PFSK-1 (cell line): Measurements from ENCODE around the gene UPB1.

Experiments
- FOXP2 ChIP-seq: optimal IDR thresholded peaks from 2 replicates; pipeline ENCODE3; 2011; ENCODE audit warnings: borderline replicate concordance, control low read depth, inconsistent platforms; ENCODE audit not compliant: insufficient read depth; ENCODE audit errors: extremely low read length, extremely low read depth
- POLR2AphosphoS5 ChIP-seq: IDR thresholded peaks from 2 replicates; pipeline ENCODE4 v1.6.1; 2012; ENCODE audit warnings: low read depth, mild to moderate bottlenecking, control low read depth, low read length, moderate library complexity
- REST ChIP-seq, 2 experiments: IDR thresholded peaks; 2 replicates each; pipeline versions ENCODE4 v1.6.1 to v1.8.0; 2011 to 2012; ENCODE audit warnings: low read depth in 2 of 2, low read length in 2 of 2, control low read depth in 1 of 2, inconsistent platforms in 1 of 2, mild to moderate bottlenecking in 1 of 2, moderate library complexity in 1 of 2; ENCODE audit not compliant: insufficient read depth in 1 of 2
- SIN3A ChIP-seq: IDR thresholded peaks from 2 replicates; pipeline ENCODE4 v1.6.1; 2012; ENCODE audit warnings: mild to moderate bottlenecking, low read length, moderate library complexity, borderline replicate concordance; ENCODE audit not compliant: insufficient read depth
- TAF1 ChIP-seq: IDR thresholded peaks from 2 replicates; pipeline ENCODE4 v1.6.1; 2012; ENCODE audit warnings: low read length, control low read depth, borderline replicate concordance; ENCODE audit not compliant: insufficient read depth

Gene UPB1

GRCh38 chr22:24541681-24542515 is 46.8 kb downstream of the UPB1 start:
- no peak for TF ChIP-seq FOXP2
- TF ChIP-seq TAF1, result no peak
- no peak for TF ChIP-seq REST (IDR thresholded peaks at IDR 0.05; ENCODE audit: insufficient read depth in 1 of 2, low read depth in 2 of 2, low read length in 2 of 2)
- TF ChIP-seq POLR2AphosphoS5, result no peak
- TF ChIP-seq SIN3A, result no peak

GRCh38 chr22:24542641-24543040 is 47.5 kb downstream of the UPB1 start:
- TF ChIP-seq TAF1, result no peak
- TF ChIP-seq POLR2AphosphoS5, result no peak
- TF ChIP-seq REST (IDR thresholded peaks at IDR 0.05; ENCODE audit: insufficient read depth in 1 of 2, low read depth in 2 of 2, low read length in 2 of 2), result no peak
- no peak for TF ChIP-seq SIN3A

GRCh38 chr22:24543185-24543601 is 48.1 kb downstream of the UPB1 start:
- TF ChIP-seq TAF1, result no peak
- no peak for TF ChIP-seq REST (IDR thresholded peaks at IDR 0.05; ENCODE audit: insufficient read depth in 1 of 2, low read depth in 2 of 2, low read length in 2 of 2)
- no peak for TF ChIP-seq FOXP2
- TF ChIP-seq SIN3A, result no peak
- no peak for TF ChIP-seq POLR2AphosphoS5

GRCh38 chr22:24543679-24544243 is 48.6 kb downstream of the UPB1 start:
- TF ChIP-seq TAF1, result no peak
- TF ChIP-seq FOXP2, result no peak
- no peak for TF ChIP-seq SIN3A
- no peak for TF ChIP-seq POLR2AphosphoS5
- no peak for TF ChIP-seq REST (IDR thresholded peaks at IDR 0.05; ENCODE audit: insufficient read depth in 1 of 2, low read depth in 2 of 2, low read length in 2 of 2)

GRCh38 chr22:24548812-24549211 is 53.7 kb downstream of the UPB1 start:
- TF ChIP-seq REST (IDR thresholded peaks at IDR 0.05; ENCODE audit: insufficient read depth in 1 of 2, low read depth in 2 of 2, low read length in 2 of 2) (no peak), SIN3A (no peak), POLR2AphosphoS5 (no peak), TAF1 (no peak), FOXP2 (no peak)
